SK-N-SH treated with all-trans-retinoic acid at 6 μM for 48 hours (cell line): Measurements from ENCODE around the gene PLCH2.

ENCODE experiments used
- ATAC-seq: fragments of 200-7000 bp; cut with Tn5 transposase; 3 replicates; pipeline ENCODE4 v1.9.1; 2020; ENCODE audit warnings: mild to moderate bottlenecking, moderate library complexity
- ARNTL ChIP-seq: fragments of 450-650 bp; formaldehyde crosslinking; IDR thresholded peaks from 2 replicates; pipeline ENCODE4 v1.5.0; 2020; ENCODE audit warnings: low read depth, mild to moderate bottlenecking, moderate library complexity, borderline replicate concordance
- BACH2 ChIP-seq: fragments of 250-450 bp; sonication (Bioruptor Pico); IDR thresholded peaks from 2 replicates; pipeline ENCODE4 v1.9.0; 2021; ENCODE audit warnings: mild to moderate bottlenecking, borderline replicate concordance
- CSDC2 ChIP-seq: fragments of 250-450 bp; sonication (Bioruptor Pico); IDR thresholded peaks from 2 replicates; pipeline ENCODE4 v1.5.0; 2020; ENCODE audit warnings: mild to moderate bottlenecking, moderate library complexity
- GLIS3 ChIP-seq: fragments of 250-450 bp; sonication (Bioruptor Pico); IDR thresholded peaks from 2 replicates; pipeline ENCODE4 v1.5.0; 2020; ENCODE audit warnings: mild to moderate bottlenecking, moderate library complexity
- ISL1 ChIP-seq: fragments of 250-450 bp; sonication (Bioruptor Pico); IDR thresholded peaks from 2 replicates; pipeline ENCODE4 v2.1.2; 2022; ENCODE audit warnings: mild to moderate bottlenecking, moderate library complexity
- OSR1 ChIP-seq: fragments of 250-450 bp; sonication (Bioruptor Pico); IDR thresholded peaks from 2 replicates; pipeline ENCODE4 v1.8.0; 2022; ENCODE audit warnings: moderate library complexity, mild to moderate bottlenecking, inconsistent platforms
- PATZ1 ChIP-seq: fragments of 250-450 bp; sonication (Bioruptor Pico); IDR thresholded peaks from 2 replicates; pipeline ENCODE4 v1.8.0; 2020; ENCODE audit warnings: mild to moderate bottlenecking, moderate library complexity, borderline replicate concordance
- POU6F1 ChIP-seq: fragments of 250-450 bp; sonication (Bioruptor Pico); IDR thresholded peaks from 2 replicates; pipeline ENCODE4 v1.8.0; 2021; ENCODE audit warnings: low read depth, mild to moderate bottlenecking, moderate library complexity, borderline replicate concordance
- RARB ChIP-seq: fragments of 250-450 bp; sonication (Bioruptor Pico); IDR thresholded peaks from 2 replicates; pipeline ENCODE4 v1.8.0; 2021; ENCODE audit warnings: mild to moderate bottlenecking, moderate library complexity
- SNAI2 ChIP-seq: fragments of 250-450 bp; sonication (Bioruptor Pico); IDR thresholded peaks from 2 replicates; pipeline ENCODE4 v1.5.0; 2020; ENCODE audit warnings: mild to moderate bottlenecking, moderate library complexity
- TCF4 ChIP-seq: fragments of 250-450 bp; sonication (Bioruptor Pico); IDR thresholded peaks from 2 replicates; pipeline ENCODE4 v1.8.0; 2021; ENCODE audit warnings: mild to moderate bottlenecking, moderate library complexity, borderline replicate concordance
- TOX ChIP-seq: fragments of 250-450 bp; sonication (Bioruptor Pico); IDR thresholded peaks from 2 replicates; pipeline ENCODE4 v1.8.0; 2021; ENCODE audit warnings: mild to moderate bottlenecking, moderate library complexity, borderline replicate concordance
- ZC3H10 ChIP-seq: fragments of 250-450 bp; sonication (Bioruptor Pico); IDR thresholded peaks from 2 replicates; pipeline ENCODE4 v1.5.1; 2021; ENCODE audit warnings: mild to moderate bottlenecking, moderate library complexity
- ZFP3 ChIP-seq: fragments of 250-450 bp; sonication (Bioruptor Pico); IDR thresholded peaks from 2 replicates; pipeline ENCODE4 v1.5.0; 2020; ENCODE audit warnings: mild to moderate bottlenecking, moderate library complexity
- ZNF565 ChIP-seq: fragments of 450-650 bp; formaldehyde crosslinking; conservative IDR thresholded peaks from 2 replicates; pipeline ENCODE4 v1.5.0; 2020; ENCODE audit warnings: low read depth, mild to moderate bottlenecking, moderate library complexity
- ZNF70 ChIP-seq: fragments of 450-650 bp; formaldehyde crosslinking; IDR thresholded peaks from 2 replicates; pipeline ENCODE4 v1.5.0; 2020; ENCODE audit warnings: mild to moderate bottlenecking, moderate library complexity
- ZNF8 ChIP-seq: fragments of 450-650 bp; formaldehyde crosslinking; IDR thresholded peaks from 2 replicates; pipeline ENCODE4 v1.5.0; 2020; ENCODE audit warnings: mild to moderate bottlenecking, moderate library complexity
- TF ChIP-seq, protein P1 (sequence below): fragments of 250-450 bp; sonication (Bioruptor Pico); IDR thresholded peaks from 2 replicates; pipeline ENCODE4 v1.5.0; 2020; ENCODE audit warnings: mild to moderate bottlenecking, moderate library complexity
- TF ChIP-seq, protein P2 (sequence below): fragments of 250-450 bp; sonication (Bioruptor Pico); IDR thresholded peaks from 2 replicates; pipeline ENCODE4 v1.5.1; 2020; ENCODE audit warnings: low read depth, mild to moderate bottlenecking, moderate library complexity

PLCH2 gene

GRCh38 chr1:2528611-2528965, 52.5 kb downstream of the PLCH2 start:
- no peak for TF ChIP-seq ZNF8 (CRISPR knock-in tag)
- TF ChIP-seq BACH2 (CRISPR knock-in tag), result no peak
- no peak for TF ChIP-seq TCF4 (CRISPR knock-in tag)
- no peak for ATAC-seq

DNA sequence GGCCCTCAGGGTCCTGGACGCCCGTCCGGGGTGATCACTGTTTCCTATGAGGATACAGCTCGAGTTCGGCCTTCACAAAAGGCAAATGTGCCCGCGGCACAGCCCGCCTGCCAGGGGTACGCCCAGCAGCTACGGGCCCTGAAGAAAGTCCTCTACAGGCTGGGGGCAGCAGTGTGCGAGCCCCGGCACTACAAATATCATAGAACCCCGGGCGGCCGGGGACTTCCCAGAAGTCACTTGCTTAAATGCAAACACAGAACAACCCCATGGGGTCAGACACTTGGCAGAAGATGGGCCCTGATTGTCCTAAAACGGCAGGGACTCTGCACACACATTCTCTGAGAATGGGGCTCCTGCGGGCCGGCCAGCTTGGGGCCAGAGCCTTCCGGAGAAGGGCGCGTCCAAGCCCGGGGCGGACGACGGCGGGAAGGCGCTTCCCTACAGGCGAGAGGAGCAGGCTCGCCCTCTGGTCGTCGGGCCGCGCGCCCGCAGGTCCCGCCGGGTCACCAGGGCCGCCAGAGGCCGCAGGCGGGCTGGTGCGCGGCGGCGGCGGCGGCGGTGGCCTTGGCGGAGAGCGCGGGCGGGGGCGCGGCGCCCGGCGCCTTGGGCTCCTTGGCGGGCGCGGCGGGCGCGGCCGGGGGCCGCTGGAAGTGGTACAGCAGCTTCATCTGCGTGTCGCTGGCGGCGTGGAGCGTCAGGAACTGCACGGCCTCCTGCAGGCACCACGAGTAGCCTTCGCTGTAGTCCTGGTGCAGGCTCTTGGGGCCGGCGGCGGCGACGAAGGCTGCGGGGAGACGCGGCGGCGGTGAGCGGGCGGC, 53.1 kb downstream of the PLCH2 start:
- no peak for ATAC-seq
- TF ChIP-seq ISL1, result no peak
- TF ChIP-seq BACH2 (CRISPR knock-in tag), result no peak

DNA sequence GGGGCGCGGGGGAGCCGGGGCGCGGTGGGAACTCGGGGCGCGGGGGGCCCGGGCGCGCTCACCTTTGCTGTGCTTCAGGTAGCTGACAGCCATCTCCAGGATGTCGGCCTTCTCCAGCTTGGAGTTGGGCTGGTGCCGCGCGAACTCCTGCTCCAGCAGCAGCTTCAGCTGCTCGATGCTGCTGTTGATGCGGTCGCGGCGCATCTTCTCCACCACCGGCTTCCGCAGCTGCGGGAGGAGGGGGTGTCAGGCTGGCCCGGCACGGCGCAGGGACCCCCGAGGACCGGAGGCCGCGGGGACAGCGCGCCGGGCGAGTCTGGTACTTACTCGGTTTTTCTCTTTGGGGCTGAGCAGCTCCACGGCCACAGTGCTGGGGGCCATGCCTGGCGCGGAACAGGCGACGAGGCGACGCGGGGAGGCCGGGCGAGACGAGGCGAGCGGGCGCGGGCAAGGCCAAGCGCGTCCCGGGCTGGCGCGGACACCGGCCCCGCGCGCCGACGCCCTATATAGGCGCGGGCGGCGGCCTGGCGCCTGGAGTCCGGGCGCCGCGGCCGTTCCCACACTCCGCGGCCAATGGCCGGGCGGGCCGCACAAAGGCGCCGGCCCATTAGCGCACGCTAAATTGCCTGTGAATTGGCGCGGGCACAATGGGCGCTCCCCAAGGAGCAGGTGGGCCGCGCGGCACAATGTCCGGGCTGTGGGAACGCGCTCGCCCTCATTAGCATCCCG, 53.9 kb downstream of the PLCH2 start, which contains the start of gene HES5:
Gene HES5 (minus strand): TSS at position 480 of the 729 bp plus-strand sequence. CDS start 99 bp downstream, at position 381.
- TF ChIP-seq ZNF8 (CRISPR knock-in tag) (no peak), ARNTL (CRISPR knock-in tag) (no peak), ISL1 (no peak), PATZ1 (CRISPR knock-in tag) (no peak), SNAI2 (CRISPR knock-in tag) (no peak), ZFP3 (CRISPR knock-in tag) (no peak), POU6F1 (CRISPR knock-in tag) (no peak), ZC3H10 (CRISPR knock-in tag) (no peak), BACH2 (CRISPR knock-in tag) (no peak), ZNF565 (CRISPR knock-in tag) (no peak), TCF4 (CRISPR knock-in tag) (no peak), TOX (CRISPR knock-in tag) (no peak), CSDC2 (CRISPR knock-in tag) (no peak), RARB (CRISPR knock-in tag) (no peak), GLIS3 (CRISPR knock-in tag) (no peak), ZNF70 (CRISPR knock-in tag) (no peak), OSR1 (CRISPR knock-in tag) (no peak)
- TF ChIP-seq, protein P1, sequence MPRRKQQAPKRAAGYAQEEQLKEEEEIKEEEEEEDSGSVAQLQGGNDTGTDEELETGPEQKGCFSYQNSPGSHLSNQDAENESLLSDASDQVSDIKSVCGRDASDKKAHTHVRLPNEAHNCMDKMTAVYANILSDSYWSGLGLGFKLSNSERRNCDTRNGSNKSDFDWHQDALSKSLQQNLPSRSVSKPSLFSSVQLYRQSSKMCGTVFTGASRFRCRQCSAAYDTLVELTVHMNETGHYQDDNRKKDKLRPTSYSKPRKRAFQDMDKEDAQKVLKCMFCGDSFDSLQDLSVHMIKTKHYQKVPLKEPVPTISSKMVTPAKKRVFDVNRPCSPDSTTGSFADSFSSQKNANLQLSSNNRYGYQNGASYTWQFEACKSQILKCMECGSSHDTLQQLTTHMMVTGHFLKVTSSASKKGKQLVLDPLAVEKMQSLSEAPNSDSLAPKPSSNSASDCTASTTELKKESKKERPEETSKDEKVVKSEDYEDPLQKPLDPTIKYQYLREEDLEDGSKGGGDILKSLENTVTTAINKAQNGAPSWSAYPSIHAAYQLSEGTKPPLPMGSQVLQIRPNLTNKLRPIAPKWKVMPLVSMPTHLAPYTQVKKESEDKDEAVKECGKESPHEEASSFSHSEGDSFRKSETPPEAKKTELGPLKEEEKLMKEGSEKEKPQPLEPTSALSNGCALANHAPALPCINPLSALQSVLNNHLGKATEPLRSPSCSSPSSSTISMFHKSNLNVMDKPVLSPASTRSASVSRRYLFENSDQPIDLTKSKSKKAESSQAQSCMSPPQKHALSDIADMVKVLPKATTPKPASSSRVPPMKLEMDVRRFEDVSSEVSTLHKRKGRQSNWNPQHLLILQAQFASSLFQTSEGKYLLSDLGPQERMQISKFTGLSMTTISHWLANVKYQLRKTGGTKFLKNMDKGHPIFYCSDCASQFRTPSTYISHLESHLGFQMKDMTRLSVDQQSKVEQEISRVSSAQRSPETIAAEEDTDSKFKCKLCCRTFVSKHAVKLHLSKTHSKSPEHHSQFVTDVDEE (CRISPR knock-in tag), result no peak
- TF ChIP-seq, protein P2, sequence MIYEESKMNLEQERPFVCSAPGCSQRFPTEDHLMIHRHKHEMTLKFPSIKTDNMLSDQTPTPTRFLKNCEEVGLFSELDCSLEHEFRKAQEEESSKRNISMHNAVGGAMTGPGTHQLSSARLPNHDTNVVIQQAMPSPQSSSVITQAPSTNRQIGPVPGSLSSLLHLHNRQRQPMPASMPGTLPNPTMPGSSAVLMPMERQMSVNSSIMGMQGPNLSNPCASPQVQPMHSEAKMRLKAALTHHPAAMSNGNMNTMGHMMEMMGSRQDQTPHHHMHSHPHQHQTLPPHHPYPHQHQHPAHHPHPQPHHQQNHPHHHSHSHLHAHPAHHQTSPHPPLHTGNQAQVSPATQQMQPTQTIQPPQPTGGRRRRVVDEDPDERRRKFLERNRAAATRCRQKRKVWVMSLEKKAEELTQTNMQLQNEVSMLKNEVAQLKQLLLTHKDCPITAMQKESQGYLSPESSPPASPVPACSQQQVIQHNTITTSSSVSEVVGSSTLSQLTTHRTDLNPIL (CRISPR knock-in tag), result no peak
- no peak for ATAC-seq
